NT2/D1 (cell line): Measurements from ENCODE around the gene LDLRAD4.

Experiments used
- YY1 ChIP-seq: IDR thresholded peaks from 2 replicates; pipeline ENCODE4 v1.6.1; 2011; ENCODE audit not compliant: insufficient read length, insufficient read depth
- ZNF274 ChIP-seq: IDR thresholded peaks from 2 replicates; pipeline ENCODE4 v1.6.1; 2011; ENCODE audit warnings: mild to moderate bottlenecking, low read depth, low read length

DNA sequence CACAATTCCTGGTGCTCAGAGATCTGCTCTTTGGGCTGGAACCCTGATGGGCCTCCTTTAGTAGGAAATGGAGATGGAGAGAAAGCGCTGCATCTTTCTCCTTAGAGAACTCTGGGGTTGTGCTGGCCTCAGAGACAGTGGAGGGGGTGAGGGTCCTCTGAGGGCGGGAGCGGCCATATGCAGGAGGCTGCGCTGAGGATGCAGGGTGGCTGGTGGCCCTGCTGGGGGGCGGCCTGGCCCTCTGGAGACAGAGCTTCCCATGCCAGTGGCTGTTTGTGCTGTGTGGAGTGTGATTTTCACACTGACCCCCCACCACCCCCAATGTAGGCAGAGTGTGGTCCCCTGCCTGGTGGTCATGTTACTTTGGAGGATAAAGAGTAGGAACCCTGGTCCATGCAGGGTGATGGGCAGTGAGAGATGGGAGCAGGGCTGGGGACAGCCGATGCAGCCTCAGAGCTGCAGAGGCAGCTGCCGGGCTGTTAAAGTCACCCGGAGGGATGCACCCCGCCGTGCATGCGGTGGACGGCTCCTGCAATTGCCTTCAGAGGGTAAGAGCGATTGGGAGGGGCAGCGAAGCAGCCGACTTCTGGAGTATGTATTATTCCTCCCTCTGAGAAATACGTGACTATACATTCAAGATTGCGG, 313.2 kb downstream of the LDLRAD4 start:
- TF ChIP-seq YY1 = no peak
- TF ChIP-seq ZNF274 = no peak
